Measurements from ENCODE around the gene EXT2.

Gene EXT2

DNA sequence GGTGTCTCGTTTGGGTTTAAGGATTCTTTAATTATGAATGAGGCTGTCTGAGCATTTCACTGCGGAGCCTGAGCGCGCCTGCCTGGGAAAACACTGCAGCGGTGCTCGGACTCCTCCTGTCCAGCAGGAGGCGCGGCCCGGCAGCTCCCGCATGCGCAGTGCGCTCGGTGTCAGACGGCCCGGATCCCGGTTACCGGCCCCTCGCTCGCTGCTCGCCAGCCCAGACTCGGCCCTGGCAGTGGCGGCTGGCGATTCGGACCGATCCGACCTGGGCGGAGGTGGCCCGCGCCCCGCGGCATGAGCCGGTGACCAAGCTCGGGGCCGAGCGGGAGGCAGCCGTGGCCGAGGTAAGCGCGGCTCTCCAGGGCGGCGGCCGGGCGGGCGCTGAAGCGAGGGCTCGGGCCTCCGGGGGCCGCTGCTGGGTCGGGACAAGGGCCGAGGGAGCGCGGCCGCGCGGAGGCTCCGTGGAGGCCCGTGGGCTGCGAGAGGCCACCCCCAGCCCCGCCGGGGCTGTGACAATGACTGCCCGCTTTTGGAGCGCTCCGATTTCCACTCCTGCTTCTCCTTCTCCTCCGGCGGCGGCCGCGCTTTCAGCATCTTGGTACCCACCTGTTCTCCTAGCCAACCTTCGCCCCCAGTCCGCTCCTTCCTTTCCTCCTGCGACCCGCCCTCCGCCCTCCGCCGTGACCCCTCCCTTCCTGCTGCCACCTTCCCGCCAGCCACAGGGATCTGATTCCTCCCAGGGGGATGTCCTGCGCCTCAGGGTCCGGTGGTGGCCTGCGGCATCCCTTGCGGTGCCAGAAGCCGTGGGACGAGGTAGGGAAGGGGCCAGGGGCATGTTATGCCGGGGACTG is at the start of gene EXT2:
Gene EXT2, plus strand, starts transcription at position 173 of the 854 bp plus-strand sequence. CDS start 12,035 bp downstream, outside the sequence.
- peak; percentile 12 for DNase-seq (ENCODE audit: low read depth, low spot score)
- peak within 1 kb of the TSS; percentile 86 for H3K27ac ChIP-seq

DNA sequence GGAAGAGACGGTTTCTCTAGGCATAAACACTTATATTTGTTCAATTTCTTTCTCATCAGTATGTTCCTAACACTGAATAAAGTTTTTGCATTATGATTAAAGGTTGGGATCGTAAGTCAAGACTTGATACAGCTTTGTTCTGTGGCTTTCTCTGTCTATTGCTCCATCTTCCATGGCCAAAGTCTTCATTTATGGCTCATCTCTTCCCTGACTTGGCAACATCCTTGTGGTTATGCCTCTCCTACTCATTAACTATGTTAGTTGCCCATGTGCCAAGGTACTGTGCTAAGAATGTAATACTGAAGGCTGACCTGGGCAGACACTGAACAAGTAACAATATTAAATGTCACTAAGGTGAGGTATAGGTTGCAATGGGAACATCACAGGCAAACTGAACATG is 49.3 kb upstream of the EXT2 start:
- DNase-seq (ENCODE audit: low read depth, low spot score): no peak
- no peak overlapping the region for H3K27ac ChIP-seq

DNA sequence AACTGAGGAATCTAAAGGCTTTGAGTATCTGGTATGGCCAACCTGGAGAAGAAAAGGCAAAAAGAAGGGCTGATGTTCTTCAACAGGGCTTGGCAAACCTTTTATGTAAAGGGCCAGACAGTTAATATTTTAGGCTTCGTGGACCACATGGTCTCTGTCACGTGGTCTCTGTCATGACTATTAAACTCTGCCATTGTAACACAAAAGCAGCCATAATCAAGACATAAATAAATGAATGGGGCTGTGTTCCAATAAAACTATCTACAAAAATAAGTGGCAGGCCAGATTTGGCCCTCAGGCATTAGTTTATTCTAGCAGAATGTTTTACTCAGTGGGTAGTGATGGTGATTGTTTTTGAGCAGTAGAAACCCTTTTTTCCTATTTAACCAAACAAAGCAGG is 48.2 kb upstream of the EXT2 start:
- no peak for DNase-seq (ENCODE audit: low read depth, low spot score)
- no peak overlapping the region for H3K27ac ChIP-seq

DNA sequence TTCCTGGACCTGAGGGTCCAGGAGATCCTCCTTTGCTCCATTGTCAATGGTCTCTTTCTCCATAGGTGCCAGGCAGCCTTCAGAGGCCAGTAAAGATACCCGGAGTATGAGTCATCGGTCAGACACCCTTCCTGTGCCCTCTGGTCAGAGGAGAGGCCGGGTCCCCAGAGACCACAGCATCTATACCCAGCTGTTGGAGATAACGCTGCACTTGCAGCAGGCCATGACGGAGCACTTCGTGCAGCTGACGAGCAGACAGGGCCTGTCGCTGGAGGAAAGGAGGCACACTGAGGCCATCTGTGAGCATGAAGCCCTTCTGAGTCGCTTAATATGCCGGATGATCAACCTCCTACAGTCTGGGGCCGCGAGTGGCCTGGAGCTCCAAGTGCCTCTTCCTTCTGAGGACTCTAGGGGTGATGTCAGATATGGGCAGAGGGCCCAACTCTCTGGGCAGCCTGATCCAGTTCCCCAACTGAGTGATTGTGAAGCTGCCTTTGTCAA is 47.5 kb upstream of the EXT2 start, which contains the start of gene ACCSL:
Gene ACCSL, plus strand, starts transcription at position 51 of the 501 bp plus-strand sequence. Its CDS starts 56 bp downstream, at position 107.
- no peak within 1 kb of the TSS for H3K27ac ChIP-seq
- DNase-seq (ENCODE audit: low read depth, low spot score): no peak

DNA sequence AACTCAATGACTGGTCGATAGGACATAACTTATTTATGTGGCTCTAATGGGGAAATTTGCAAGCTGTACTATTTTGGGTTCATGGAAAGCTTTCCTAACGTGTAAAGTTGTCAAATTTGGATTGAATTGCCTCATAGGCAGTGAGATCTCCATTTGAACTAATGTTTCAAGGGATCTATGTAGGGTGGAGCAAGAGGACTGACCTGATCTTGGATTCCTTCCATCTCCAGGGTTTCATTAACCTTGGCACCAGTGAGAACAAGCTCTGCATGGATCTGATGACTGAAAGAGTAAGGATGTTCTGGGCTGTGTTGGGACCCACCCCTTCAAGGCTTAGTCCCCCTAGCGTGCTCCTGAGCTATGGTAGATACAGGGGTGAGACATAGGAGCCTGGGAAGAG is 45.6 kb upstream of the EXT2 start:
- DNase-seq (ENCODE audit: low read depth, low spot score): no peak
- no peak overlapping the region for H3K27ac ChIP-seq

DNA sequence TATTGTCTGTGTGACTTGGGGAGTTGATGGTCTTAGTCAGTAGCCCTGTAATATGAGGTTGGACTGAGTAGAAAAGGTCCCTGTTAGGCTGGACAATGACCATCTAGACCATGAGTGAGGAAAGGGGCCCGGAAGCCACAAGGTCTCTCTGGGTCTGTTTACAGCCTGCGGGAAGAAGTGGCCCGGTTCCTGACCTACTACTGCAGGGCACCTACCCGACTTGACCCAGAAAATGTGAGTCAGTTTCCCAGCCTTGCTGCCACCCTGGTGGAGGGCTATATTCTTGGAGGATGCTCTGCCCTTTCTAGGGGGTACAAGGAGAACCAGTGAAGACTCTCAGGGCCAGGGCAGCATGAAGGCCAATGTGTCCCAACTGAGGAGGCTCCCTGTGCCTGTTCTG is 44.3 kb upstream of the EXT2 start:
- H3K27ac ChIP-seq: no peak overlapping the region
- no peak for DNase-seq (ENCODE audit: low read depth, low spot score)

DNA sequence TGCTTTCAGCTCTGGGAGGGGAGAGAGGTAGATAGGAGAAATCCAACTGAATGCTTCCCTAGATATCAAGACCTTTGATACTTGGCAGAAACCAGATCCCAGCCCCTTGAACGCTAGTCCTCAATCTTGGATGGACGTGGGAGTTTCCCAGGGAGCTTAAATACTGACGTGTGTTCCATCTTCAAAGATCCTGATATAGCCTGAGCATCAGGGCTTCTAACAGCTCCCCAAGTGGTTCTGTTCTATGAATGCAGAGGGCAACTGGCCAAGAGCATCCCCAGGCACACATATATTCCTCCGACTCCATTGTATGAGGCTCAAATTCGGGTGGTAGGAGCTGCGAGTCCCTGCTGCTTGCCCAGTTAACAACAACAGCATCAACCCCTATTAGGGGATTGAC is 38.1 kb upstream of the EXT2 start:
- no peak for DNase-seq (ENCODE audit: low read depth, low spot score)

DNA sequence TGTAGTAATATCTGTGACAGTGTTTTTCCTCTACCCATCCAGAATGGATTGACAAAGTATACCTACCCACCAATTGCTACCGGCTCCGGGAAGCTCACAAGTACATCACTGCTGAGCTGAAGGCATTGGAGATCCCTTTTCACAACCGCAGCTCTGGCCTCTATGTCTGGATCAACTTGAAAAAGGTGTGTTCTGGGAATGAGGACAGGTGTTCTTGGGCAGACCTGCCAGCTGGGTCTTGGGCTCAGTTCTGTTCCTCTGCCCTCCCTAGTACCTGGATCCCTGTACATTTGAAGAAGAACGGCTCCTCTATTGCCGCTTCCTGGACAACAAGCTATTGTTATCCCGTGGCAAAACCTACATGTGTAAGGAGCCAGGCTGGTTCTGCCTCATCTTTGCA is 37.2 kb upstream of the EXT2 start:
- no peak overlapping the region for H3K27ac ChIP-seq
- no peak for DNase-seq (ENCODE audit: low read depth, low spot score)

More for the DNA sequence above, 38.1 kb upstream of the EXT2 start:
- H3K27ac ChIP-seq: no peak overlapping the region

DNA sequence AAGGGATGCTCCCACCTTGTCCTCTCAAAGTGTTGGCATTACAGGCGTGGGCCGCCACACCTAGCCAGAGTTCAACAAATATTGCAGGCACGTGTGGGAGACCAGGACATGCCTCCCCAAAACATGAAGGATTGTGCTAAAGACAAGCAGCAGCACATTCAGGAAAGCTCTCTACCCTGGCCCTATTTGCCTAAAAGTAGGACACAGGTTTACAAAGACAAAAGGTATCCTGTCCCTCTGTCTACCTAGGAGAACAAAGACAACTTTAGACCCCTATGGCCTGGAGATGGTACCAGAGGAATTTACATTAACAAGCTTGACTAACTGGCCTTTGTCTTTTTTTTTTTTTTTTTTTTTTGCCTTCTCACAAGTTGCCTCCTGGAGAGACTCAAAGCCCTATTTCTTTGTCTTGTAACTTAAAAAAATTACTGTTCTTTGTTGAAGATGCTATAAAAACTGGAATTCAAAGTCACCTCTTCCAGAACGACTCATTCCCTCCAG is 30.3 kb upstream of the EXT2 start:
- H3K27ac ChIP-seq: no peak overlapping the region
- DNase-seq (ENCODE audit: low read depth, low spot score): no peak

DNA sequence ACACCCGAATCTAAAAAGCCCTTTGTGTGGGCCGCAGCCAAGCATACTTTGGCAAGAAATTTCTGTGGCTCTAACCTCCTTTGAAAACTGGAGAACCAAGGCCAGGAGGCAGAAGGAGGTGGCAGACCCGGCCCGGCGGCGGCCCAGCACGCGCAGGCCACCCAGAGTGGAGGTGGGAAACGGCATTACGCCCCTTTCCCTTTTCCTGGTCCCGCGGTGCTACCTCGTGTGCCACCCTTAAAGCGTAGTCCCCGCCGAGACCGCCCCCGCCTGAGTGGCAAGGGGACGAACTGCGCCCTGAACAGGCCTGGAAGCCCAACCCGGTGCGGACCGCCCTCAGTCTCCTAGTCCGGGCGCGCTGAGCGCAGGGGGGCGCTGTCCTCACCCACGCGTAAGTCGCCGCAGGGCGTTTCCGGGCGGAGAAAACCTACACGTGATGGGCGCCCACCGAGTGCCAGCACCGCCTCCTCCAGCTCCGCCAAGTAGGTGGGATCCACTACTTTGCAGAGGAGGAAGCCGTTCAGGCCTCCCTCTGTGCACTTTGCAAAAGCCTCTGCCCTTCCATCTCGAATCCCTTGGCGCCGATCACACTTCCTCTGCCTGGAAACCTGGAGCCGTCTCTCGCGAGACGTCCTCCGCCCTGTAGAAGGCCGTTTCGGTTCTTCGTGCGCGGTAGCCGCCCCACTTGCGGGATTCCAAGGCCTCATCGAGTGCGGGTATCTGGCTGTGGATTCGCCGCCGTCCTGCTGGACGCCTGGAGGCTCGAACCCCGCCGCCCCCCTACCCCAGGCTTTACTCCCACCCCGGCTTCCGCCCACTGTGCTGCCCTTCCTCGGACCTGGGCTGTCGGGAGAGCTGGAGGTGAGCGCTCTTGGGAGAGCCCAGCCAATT is 29.4 kb upstream of the EXT2 start, which contains the start of gene ACCS:
Gene ACCS, plus strand, starts transcription at position 430 of the 891 bp plus-strand sequence. CDS start 1,358 bp downstream, outside the sequence.
- H3K27ac ChIP-seq: peak within 1 kb of the TSS; percentile 82
- DNase-seq (ENCODE audit: low read depth, low spot score): peak; percentile 44

DNA sequence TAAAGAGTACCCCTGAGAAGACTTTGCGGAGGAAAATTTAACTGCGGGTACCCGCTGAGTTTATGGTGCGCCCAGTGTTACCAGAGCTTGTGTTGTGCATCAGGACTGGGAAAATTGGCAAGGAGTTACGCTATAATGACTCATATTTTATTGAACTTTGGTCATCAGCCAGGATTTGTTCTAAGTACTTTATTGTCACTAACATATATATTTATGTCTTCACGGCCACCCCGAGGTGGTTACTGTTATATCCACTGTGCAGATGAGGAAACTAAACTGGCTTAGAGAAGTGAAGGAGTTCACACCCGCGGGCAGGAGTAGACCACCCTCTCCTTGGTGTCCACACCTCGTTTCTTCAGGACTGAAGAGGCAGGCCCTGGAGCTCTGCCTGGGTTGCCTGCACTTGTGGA is 28.7 kb upstream of the EXT2 start:
- DNase-seq (ENCODE audit: low read depth, low spot score): peak; percentile 40
- H3K27ac ChIP-seq: peak overlapping the region; percentile 82

DNA sequence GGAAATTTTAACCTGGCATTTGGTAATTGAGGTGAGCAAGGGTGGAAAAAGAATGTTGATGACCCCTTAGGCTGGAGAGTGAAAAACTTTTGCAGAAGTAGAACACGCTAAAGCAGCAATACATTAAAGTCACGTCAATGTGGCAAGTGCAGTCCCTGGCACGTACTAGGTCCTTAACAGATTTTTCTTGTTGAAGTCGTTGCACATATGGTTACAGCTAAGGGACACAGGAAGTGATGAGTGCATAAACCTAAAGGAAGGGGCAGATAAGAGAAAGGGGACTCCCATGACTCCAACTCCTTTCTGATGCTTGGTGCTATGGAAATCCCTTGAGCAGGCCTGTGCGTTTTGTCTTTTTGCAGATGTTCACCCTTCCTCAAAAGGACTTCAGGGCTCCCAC is 28.2 kb upstream of the EXT2 start:
- H3K27ac ChIP-seq: no peak overlapping the region
- DNase-seq (ENCODE audit: low read depth, low spot score): no peak

DNA sequence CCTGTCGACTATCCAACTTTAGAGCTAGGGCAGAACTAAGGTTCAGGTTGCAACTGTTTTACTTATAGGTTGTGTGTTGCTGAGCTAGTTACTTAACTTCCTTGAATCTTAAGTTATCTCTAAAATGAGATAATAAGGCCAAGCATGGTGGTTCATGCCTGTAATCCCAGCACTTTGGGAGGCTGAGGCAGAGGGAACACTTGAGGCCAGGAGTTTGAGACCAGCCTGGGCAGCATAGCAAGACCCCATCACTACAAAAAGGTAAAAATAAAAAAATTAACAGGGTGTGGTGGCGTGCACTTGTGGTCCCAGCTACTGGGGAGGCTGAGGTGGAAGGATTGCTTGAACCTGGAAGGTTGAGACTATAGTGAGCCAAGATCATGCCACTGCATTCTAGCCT is 27.3 kb upstream of the EXT2 start:
- no peak overlapping the region for H3K27ac ChIP-seq
- DNase-seq (ENCODE audit: low read depth, low spot score): no peak

DNA sequence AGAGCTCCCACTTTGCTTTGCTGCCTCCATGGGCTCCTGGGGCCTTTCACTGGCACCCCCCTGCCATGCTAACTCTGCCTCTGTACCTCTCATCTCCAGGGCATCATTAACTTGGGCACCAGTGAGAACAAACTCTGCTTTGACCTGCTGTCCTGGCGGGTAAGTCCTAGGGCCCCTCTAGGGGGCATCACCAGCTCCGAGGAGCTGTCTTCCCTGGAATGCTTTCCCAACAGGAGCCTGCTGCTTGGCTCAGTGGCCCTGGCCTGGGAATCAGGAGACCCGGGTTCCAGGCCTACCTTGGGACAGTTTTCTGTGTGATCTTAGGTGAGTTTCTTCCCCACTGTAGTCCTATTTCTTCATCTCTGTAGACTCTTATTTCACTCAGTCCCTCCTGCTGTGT is 24.3 kb upstream of the EXT2 start:
- DNase-seq (ENCODE audit: low read depth, low spot score): no peak
- H3K27ac ChIP-seq: no peak overlapping the region

DNA sequence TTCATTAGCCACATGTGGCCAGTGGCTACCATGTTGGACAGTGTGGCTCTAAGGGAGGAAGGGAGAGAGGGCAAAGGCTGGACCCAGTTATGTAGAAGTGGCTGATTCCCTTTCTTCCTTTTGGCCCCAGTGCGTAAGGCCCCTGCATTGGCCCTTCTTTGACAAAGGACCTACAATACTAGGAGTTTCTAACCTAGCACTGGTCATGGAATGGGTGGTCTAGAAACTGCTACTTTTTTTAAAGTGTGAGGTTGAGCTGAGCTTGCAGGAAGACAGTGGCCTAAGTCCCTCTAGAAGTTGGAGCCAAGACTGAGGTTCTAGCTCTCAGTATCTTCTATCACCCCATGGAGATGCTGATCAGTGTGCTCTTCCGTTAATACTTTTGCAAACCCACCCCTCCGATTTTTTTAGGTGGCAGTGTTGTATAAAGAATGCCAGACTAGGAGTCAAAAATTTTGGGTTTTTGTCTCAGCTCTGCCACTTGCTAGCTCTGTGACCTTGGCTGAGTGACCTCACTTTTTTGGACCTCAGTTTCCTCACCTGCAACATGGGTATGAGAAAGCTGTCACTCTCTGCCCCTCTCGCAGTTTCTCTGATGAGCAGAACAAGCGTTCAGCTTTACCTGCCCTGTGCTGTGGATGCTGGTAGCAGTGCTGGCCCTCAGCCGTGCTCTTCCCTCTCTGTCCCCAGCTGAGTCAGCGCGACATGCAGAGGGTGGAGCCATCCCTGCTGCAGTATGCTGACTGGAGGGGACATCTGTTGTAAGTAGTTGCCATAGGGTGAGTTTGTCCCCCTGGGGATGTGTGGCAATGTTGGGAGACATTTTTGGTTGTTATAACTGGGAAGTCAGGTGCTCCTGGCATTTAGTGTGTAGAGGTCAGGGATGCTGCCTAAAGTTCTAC is 22.5 kb upstream of the EXT2 start:
- no peak for DNase-seq (ENCODE audit: low read depth, low spot score)
- no peak overlapping the region for H3K27ac ChIP-seq

DNA sequence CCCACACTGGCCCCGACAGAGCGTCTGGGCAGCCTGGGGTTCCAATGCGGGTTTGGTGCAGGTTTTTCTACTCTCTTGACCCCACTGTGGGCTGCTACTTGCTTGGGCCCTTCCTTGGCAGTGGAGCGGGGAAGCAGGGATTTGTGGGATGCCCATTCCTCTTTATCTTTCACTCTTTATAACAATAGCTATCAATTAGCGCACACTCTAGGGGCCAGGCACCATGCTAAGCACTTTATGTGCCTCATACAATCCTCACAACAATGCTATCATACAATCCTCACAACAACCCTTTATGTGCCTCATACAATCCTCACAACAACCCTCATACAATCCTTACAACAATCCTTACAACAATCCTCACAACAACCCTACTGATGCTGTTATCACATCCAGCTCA is 16.7 kb upstream of the EXT2 start:
- DNase-seq (ENCODE audit: low read depth, low spot score): no peak
- H3K27ac ChIP-seq: no peak overlapping the region

DNA sequence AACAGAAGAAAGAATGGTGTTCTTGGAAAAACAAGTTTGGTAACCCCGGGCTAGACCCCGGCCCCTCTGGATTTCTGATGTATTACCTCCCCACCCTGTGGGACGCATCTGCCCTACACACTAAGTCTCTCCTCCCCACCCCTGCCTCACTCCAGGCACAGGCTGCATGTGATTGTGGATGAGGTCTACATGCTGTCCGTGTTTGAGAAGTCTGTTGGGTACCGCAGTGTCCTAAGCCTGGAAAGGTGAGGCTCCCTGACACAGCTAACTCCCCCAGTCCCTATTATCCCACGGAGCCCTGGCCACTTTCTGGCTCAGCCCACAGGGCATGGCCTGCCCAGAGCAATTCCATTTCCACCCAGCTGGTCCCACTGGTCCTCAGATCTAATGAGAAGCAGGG is 16.1 kb upstream of the EXT2 start:
- H3K27ac ChIP-seq: no peak overlapping the region
- DNase-seq (ENCODE audit: low read depth, low spot score): no peak

DNA sequence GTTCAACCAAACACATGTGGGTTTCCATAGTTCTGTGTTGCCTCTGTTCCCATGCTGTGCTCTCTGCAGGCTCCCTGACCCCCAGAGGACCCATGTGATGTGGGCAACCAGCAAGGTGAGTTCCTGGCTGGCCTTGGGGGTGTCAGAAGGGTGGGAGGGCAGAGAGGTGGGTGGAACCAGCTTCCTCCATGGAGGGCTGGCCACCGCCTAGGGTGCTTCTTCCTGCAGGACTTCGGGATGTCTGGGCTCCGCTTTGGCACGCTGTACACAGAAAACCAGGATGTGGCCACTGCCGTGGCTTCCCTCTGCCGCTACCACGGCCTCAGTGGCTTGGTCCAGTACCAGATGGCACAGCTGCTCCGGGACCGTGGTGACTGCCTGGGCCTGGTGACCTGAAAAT is 14.5 kb upstream of the EXT2 start:
- no peak overlapping the region for H3K27ac ChIP-seq
- no peak for DNase-seq (ENCODE audit: low read depth, low spot score)

DNA sequence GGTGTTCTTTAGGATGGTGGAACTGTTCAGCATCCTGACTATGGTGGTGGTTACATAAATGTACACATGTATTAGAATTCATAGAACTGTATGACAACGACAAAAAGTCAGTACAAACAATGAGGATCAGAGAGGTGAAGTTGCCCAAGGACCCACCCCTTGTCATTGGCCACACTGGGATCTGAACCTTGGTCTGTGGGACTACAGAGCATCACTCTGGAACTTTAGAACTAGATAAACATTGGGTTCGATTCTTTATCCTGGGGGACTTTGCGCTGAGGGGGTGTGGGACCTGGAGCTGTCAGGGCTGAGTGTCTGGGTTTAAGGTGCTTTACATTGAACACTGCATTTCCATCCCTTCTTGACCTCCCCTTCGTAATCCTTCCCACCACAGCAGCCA is 12.8 kb upstream of the EXT2 start:
- no peak overlapping the region for H3K27ac ChIP-seq

DNA sequence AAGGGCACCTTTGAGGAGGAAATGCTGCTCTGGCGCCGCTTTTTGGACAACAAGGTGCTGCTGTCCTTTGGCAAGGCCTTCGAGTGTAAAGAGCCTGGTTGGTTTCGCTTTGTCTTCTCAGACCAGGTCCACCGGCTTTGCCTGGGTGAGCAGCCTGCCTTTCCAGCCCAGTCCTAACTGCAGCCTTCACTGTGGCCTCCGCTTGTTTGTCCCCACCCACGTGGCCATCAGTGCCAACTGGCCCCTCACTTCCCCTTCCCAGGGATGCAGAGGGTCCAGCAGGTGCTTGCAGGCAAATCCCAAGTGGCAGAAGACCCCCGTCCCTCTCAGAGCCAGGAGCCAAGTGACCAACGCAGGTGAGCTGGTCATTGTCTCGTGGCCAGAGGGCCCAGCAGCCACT is 12.0 kb upstream of the EXT2 start:
- no peak overlapping the region for H3K27ac ChIP-seq
- DNase-seq (ENCODE audit: low read depth, low spot score): no peak

More for the DNA sequence above, 12.8 kb upstream of the EXT2 start:
- no peak for DNase-seq (ENCODE audit: low read depth, low spot score)
